Tibial artery (tissue), 4 donors: ENCODE results near the gene KRT76.

Experiments used
- DNase-seq, 2 donors: peaks; one replicate each; pipeline ENCODE4 v3.0.0-alpha.2; 2019
- H3K27ac ChIP-seq, 2 donors: fragments of 200-600 bp; sonication (generic) in 1 of 2; 1 replicate in 1 of 2; 2 replicates in 1 of 2; pipeline ENCODE4 v1.5.1; 2018 to 2019; ENCODE audit warnings: mild to moderate bottlenecking in 1 of 2
- H3K27me3 ChIP-seq, 2 donors: fragments of 200-600 bp; sonication (generic) in 1 of 2; one replicate each; pipeline versions ENCODE4 v1.5.1 to v1.6.0; 2016 to 2019
- H3K36me3 ChIP-seq, 3 donors: fragments of 200-600 bp; sonication (generic) in 2 of 3; one replicate each; pipeline ENCODE4 v1.5.1; 2016 to 2019; ENCODE audit warnings: mild to moderate bottlenecking in 2 of 3
- H3K4me1 ChIP-seq, 4 donors: fragments of 200-600 bp; sonication (generic) in 2 of 4; 1 replicate in 3 of 4; 2 replicates in 1 of 4; pipeline ENCODE4 v1.5.1; 2016 to 2019
- H3K4me3 ChIP-seq, 2 donors: fragments of 200-600 bp; sonication (generic) in 1 of 2; 1 replicate in 1 of 2; 2 replicates in 1 of 2; pipeline ENCODE4 v1.5.1; 2018 to 2019; ENCODE audit warnings: mild to moderate bottlenecking in 2 of 2
- H3K9me3 ChIP-seq, 3 donors: fragments of 200-600 bp; sonication (generic) in 1 of 3; one replicate each; pipeline ENCODE4 v1.5.1; 2016 to 2019
- intact Hi-C: fragments of 100-400 bp; cut with DNase I; formaldehyde crosslinking; loops from one replicate; pipeline ENCODE4 v1.15.0; 2023; ENCODE audit warnings: low total_unique reads
- TF ChIP-seq, protein P1 (sequence below), 2 experiments: fragments of 200-600 bp in 1 of 2; fragments of 450-650 bp in 1 of 2; IDR thresholded peaks; one replicate each; pipeline ENCODE4 v1.5.1; 2017 to 2019; ENCODE audit warnings: antibody characterized with exemption in 2 of 2, mild to moderate bottlenecking in 1 of 2, moderate library complexity in 1 of 2

Gene KRT76

GRCh38 chr12:52783563-52784316 lies 6.6 kb upstream of the KRT76 start:
- Histone ChIP-seq H3K9me3 (no peaks in the 10 kb centered on the region), H3K27me3 (peaks cover 0 to 16% of the 10 kb centered on the region in 2 donors), H3K4me1 (no peaks in the 10 kb centered on the region), H3K4me3 (no peak overlapping the region), H3K27ac (no peak overlapping the region), H3K36me3 (no peaks in the 10 kb centered on the region)
- TF ChIP-seq, protein P1, sequence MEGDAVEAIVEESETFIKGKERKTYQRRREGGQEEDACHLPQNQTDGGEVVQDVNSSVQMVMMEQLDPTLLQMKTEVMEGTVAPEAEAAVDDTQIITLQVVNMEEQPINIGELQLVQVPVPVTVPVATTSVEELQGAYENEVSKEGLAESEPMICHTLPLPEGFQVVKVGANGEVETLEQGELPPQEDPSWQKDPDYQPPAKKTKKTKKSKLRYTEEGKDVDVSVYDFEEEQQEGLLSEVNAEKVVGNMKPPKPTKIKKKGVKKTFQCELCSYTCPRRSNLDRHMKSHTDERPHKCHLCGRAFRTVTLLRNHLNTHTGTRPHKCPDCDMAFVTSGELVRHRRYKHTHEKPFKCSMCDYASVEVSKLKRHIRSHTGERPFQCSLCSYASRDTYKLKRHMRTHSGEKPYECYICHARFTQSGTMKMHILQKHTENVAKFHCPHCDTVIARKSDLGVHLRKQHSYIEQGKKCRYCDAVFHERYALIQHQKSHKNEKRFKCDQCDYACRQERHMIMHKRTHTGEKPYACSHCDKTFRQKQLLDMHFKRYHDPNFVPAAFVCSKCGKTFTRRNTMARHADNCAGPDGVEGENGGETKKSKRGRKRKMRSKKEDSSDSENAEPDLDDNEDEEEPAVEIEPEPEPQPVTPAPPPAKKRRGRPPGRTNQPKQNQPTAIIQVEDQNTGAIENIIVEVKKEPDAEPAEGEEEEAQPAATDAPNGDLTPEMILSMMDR (IDR thresholded peaks at IDR 0.05), result no peak
- DNase-seq, result no peak
- intact Hi-C loops, result no loop called here

- intact Hi-C loops, result no loop called here
- Histone ChIP-seq H3K27ac (no peak overlapping the region), H3K4me1 (no peaks in the 10 kb centered on the region), H3K9me3 (no peaks in the 10 kb centered on the region), H3K36me3 (no peaks in the 10 kb centered on the region), H3K4me3 (no peak overlapping the region), H3K27me3 (peaks cover 0 to 24% of the 10 kb centered on the region in 2 donors)
- TF ChIP-seq, protein P1 (IDR thresholded peaks at IDR 0.05), result no peak
- no peak for DNase-seq
Measured at GRCh38 chr12:52782502-52782901, 5.4 kb upstream of the KRT76 start.

- Histone ChIP-seq H3K4me1 (no peaks in the 10 kb centered on the region), H3K27me3 (peaks cover 0 to 31% of the 10 kb centered on the region in 2 donors), H3K4me3 (no peak overlapping the region), H3K27ac (no peak overlapping the region), H3K36me3 (no peaks in the 10 kb centered on the region), H3K9me3 (no peaks in the 10 kb centered on the region)
- DNase-seq, result no peak
- TF ChIP-seq, protein P1 (IDR thresholded peaks at IDR 0.05), result no peak
- intact Hi-C loops, result no loop called here
Measured at GRCh38 chr12:52781399-52782082, 4.4 kb upstream of the KRT76 start.

DNA sequence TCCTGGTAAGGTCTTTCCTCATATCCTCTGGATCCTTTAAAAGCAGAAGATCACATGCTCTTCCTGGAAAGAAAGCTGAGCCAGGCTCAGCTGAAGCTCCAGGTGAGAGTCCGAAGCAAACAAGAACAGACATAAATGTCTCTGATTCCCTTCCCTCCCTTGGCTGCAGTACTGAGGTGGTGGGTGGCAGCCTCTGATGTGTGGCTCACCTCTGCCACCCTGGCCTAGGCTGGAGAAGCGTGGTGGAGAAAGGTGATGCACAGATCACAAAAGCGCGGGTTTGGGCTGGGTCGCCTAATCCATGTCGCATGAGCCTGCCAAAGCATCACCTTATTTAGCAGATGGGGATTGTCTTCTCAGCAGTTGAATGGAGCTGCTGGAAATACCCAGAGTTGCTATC lies 2.8 kb upstream of the KRT76 start:
- Histone ChIP-seq H3K9me3 (no peaks in the 10 kb centered on the region), H3K36me3 (no peaks in the 10 kb centered on the region), H3K4me3 (no peak overlapping the region), H3K27me3 (peaks cover 0 to 24% of the 10 kb centered on the region in 2 donors), H3K27ac (no peak overlapping the region), H3K4me1 (no peaks in the 10 kb centered on the region)
- intact Hi-C loops, result no loop called here
- DNase-seq, result no peak
- TF ChIP-seq, protein P1 (IDR thresholded peaks at IDR 0.05), result no peak

- Histone ChIP-seq H3K36me3 (no peaks in the 10 kb centered on the region), H3K4me1 (no peaks in the 10 kb centered on the region), H3K4me3 (no peak overlapping the region), H3K27me3 (peaks cover 0 to 20% of the 10 kb centered on the region in 2 donors), H3K27ac (no peak overlapping the region), H3K9me3 (no peaks in the 10 kb centered on the region)
- intact Hi-C loops, result no loop called here
- TF ChIP-seq, protein P1 (IDR thresholded peaks at IDR 0.05), result no peak
- no peak for DNase-seq
Measured at GRCh38 chr12:52778833-52779232, 1.7 kb upstream of the KRT76 start.
